ENCODE measurements around the gene CCDC38. TPM values are rescaled to one million over a fixed set of nuclear protein-coding genes. Genes with fewer than 3 reads are reported as not detected.

CCDC38 gene
- total RNA-seq, 1 donor = not detected

DNA sequence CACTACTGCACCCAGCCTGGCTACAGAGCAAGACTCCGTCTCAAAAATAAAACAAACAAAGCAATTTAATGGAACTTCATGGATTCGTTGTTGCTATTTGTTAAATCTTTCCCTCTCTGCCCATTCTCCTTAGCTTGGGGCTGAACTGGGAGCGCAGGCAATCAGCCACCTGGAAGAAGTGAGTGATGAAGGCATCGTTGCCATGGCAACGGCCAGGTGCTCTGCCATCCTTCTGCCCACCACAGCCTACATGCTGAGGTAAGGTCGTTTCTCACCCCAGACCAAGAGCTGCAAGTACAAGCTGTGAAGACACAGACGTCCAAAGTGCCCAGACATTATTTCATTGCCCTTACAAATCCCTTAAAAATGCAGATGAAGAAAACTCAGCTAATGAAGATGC, 19.8 kb upstream of the CCDC38 start:
- TF ChIP-seq, protein P1, sequence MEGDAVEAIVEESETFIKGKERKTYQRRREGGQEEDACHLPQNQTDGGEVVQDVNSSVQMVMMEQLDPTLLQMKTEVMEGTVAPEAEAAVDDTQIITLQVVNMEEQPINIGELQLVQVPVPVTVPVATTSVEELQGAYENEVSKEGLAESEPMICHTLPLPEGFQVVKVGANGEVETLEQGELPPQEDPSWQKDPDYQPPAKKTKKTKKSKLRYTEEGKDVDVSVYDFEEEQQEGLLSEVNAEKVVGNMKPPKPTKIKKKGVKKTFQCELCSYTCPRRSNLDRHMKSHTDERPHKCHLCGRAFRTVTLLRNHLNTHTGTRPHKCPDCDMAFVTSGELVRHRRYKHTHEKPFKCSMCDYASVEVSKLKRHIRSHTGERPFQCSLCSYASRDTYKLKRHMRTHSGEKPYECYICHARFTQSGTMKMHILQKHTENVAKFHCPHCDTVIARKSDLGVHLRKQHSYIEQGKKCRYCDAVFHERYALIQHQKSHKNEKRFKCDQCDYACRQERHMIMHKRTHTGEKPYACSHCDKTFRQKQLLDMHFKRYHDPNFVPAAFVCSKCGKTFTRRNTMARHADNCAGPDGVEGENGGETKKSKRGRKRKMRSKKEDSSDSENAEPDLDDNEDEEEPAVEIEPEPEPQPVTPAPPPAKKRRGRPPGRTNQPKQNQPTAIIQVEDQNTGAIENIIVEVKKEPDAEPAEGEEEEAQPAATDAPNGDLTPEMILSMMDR (IDR thresholded peaks at IDR 0.05; ENCODE audit: insufficient read depth, low read depth, low read length) = no peak
- no peak for DNase-seq (ENCODE audit: low read depth)
- no peak overlapping the region for H3K4me3 ChIP-seq (ENCODE audit: low read depth, low read length)

DNA sequence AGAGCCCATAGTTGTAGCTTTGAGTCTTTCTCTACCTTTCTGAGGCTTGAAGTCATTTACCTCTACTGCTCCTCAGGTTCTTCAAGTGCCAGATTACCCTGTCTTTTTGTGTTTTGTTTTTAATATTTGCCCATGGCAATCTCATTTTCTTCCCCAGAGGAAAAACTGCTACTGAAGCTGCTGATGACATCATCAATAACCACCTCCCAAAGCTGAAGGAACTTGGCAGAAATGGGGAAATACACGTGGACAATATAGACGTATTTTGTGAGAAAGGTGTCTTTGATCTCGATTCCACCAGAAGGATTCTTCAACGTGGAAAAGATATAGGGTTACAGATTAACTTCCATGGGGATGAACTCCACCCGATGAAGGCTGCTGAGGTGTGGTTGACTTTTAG, 17.8 kb upstream of the CCDC38 start:
- TF ChIP-seq, protein P1 (IDR thresholded peaks at IDR 0.05; ENCODE audit: insufficient read depth, low read depth, low read length) = no peak
- DNase-seq (ENCODE audit: low read depth) = no peak
- no peak overlapping the region for H3K4me3 ChIP-seq (ENCODE audit: low read depth, low read length)

DNA sequence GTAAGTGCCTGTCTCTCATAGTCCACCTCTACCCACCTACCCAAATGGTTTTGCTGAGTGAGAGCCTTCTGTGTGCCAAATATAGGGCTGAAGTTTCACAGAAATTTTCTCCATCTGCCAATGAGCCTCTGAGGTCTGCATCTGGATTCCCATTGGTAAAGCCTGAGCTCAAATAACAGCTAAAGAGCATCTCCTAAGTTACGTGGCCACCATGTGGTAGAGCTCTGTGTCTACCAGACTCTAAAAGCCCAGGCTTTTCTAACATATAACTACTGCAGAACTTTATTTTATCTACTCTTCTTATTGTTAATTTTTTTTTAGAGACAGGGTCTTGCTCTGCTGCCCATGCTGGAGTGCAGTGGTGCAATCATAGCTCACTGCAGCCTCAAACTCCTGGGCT, 16.7 kb upstream of the CCDC38 start:
- H3K4me3 ChIP-seq (ENCODE audit: low read depth, low read length) = no peak overlapping the region
- TF ChIP-seq, protein P1 (IDR thresholded peaks at IDR 0.05; ENCODE audit: insufficient read depth, low read depth, low read length) = no peak
- DNase-seq (ENCODE audit: low read depth) = no peak

DNA sequence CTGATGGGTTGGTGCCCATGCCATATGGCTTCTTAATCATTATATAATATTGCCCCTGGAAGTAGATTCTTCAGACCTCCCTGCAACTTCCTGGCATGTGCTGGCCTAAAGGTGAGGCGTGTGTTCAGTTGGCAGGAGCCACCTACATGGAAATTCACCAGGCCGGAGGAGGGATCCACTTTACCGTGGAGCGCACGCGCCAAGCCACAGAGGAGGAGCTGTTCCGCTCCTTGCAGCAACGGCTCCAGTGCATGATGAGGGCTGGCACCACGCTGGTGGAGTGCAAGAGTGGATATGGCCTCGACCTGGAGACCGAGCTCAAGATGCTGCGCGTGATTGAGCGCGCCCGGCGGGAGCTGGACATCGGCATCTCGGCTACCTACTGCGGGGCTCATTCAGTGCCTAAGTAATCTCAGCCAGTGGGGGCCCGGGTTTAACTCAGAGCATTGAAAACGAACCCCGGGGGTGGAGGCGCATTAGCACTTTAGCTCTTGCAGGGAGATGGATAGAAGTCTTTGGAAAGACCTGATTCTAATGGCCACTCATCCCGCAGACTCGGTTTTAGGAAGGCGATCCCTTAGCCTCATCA, 14.2 kb upstream of the CCDC38 start:
- H3K4me3 ChIP-seq (ENCODE audit: low read depth, low read length) = no peak overlapping the region
- TF ChIP-seq, protein P1 (IDR thresholded peaks at IDR 0.05; ENCODE audit: insufficient read depth, low read depth, low read length) = no peak
- no peak for DNase-seq (ENCODE audit: low read depth)

DNA sequence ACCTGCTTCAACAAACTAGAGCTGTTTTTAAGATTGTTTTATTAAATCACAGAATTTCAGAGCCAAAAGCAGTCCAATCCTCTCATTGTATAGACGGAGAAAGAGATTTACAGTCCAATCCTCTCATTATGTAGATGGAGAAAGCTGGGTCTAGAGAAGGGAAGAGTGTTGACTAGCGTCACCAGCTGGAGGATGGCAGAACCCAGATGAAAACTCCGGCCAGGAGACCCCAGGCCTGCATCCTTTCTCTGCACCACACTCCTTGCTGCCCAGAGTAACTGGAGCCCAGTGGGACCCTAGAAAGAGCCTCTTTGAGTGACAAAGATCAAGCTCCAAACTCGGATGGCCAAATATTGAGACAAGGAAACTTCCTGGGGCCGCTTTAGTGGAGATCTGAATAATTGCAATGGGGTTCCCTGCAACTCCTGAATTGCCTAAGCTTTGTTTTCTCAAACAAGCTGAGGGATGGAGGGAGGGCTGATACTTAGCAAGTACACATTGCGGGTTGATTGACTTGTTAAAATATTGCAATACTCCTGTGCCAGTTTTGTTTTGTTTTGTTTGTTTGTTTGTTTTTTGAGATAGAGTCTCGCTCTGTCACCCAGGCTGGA, 13.2 kb upstream of the CCDC38 start:
- TF ChIP-seq, protein P1 (IDR thresholded peaks at IDR 0.05; ENCODE audit: insufficient read depth, low read depth, low read length) = no peak
- no peak for DNase-seq (ENCODE audit: low read depth)
- no peak overlapping the region for H3K4me3 ChIP-seq (ENCODE audit: low read depth, low read length)

DNA sequence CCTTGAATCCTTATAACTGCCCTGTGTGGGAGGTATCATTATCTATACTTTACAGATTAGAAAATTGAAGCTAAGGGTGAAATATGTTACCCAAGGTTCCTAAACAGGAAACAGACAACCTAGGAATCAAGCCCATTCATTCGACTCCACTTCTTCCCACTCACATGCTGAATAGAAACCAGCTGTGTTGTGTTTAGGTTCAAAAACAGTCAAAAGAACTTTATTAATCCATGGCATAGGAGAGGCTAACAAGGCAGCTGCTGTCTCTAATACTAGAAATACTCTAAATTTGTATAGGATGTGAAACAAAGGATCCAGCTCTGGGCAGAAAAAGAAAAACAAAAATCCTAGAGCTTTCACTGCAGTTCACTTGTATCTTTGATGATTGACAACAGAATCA, 10.6 kb upstream of the CCDC38 start:
- H3K4me3 ChIP-seq (ENCODE audit: low read depth, low read length) = no peak overlapping the region
- TF ChIP-seq, protein P1 (IDR thresholded peaks at IDR 0.05; ENCODE audit: insufficient read depth, low read depth, low read length) = no peak
- no peak for DNase-seq (ENCODE audit: low read depth)

DNA sequence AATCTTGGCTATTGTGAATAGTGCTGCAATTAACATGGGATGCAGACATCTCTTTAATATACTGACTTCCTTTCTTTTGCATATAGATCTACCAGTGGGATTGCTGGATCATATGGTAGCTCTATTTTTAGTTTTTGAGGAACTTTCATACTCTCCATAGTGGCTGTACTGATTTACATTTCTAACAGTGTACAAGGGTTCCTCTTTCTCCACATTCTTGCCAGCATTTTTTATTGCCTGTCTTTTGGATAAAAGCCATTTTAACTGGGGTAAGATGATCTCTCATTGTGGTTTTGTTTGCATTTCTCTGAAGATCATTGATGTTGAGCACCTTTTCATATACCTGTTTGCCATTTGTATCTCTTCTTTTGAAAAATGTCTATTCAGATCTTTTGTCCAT, 9.1 kb upstream of the CCDC38 start:
- H3K4me3 ChIP-seq (ENCODE audit: low read depth, low read length) = no peak overlapping the region
- DNase-seq (ENCODE audit: low read depth) = no peak
- TF ChIP-seq, protein P1 (IDR thresholded peaks at IDR 0.05; ENCODE audit: insufficient read depth, low read depth, low read length) = no peak

Measured in fibroblast of villous mesenchyme (primary cell).